DMS79 treated with DMSO at 0.1 percent for 48 hours (cell line): ENCODE results near the gene BUD31.
A peak's percentile ranks its signal among the peaks of the same experiment; 100 is the strongest.
"Not testable (repeated sequence)": the region's sequence is repeated elsewhere in the genome, so short reads cannot be mapped to it uniquely, and the experiment has no call there.

Experiments
- DNase-seq: peaks from one replicate; lab custom pipeline; 2025; lab: John Stamatoyannopoulos, UW

BUD31 gene

DNA sequence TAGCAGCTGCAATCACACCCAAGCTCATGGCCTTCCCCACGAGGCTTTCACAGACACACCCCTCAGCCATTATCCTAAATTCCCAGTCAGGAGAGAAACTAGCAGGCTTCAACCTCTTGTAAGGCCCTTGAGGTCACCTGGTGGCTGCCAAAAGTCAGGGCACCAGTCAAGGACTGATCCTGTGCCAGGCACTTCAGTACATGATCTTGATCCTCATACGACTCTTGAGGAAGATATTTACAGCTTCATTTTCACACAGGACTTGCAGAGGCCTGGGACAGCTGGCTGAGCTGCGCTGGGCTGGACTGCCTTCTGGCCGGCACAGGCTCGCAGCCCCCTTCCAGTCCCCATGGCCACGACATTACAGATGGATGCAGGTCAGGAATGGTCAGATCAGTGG, 9.2 kb upstream of the BUD31 start:
- DNase-seq: peak; percentile 86

- DNase-seq: no peak
Observed at GRCh38 chr7:99402854-99403253, 5.9 kb upstream of the BUD31 start.

- no peak for DNase-seq
Observed at GRCh38 chr7:99403764-99404163, 5.0 kb upstream of the BUD31 start.

DNA sequence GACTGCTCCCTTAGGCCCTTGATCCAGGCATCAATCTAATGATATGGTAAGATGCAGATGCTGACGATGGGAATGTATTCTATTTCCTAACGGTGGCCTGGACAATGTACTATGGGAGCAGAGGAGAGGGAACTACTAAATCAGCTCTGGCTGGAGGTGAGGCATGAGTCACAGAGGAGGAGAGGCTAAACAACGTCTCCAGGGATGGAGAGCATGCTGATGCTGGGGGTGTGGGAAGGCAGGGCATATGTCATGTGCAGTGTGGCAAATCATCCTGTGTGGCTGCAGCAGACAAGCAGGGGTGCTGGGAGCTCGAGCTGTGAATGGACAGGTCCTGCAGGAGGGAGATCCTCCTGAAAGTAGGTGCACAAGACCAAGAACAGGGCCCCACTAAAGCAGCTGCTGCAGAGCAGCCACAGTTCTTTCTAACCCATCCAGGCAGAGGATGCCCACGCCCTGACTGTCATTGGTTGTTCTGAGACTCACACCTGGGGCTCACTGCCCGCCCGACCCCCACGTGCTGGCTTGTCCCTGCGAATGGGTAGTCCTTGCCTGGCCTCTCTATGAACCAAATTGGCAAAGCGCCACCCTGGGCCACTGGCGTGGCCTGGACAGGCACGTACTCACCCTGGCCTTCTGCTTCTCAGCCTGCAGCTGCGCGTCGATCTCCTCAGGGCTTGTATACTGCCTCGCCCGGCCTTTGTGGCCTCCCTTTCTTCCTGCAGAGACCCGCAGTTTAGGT, 4.4 kb upstream of the BUD31 start:
- no peak for DNase-seq

DNA sequence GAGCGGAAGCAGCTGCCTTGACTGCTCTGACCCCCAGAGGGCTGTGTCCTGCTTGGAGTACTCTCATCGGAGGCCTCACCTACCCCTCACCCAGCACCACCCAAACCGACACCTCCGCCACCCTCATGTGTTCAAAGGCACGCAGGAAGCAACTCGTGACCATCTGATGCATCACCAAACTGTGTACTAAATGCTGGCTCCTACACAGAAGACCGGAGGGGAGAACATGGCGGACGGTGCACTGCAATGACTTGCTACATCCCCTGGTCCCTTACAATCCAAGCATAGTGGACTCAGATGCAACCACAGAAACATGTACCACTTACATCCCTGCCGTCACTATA, 3.8 kb upstream of the BUD31 start:
- DNase-seq: no peak

- no peak for DNase-seq
Observed at GRCh38 chr7:99406557-99406956, 2.2 kb upstream of the BUD31 start.

- DNase-seq: peak; percentile 18
Observed at GRCh38 chr7:99407872-99408378, 844 bp upstream of the BUD31 start.

GRCh38 chr7:99409192-99409572, 413 bp downstream of the BUD31 start:
- no peak for DNase-seq

DNA sequence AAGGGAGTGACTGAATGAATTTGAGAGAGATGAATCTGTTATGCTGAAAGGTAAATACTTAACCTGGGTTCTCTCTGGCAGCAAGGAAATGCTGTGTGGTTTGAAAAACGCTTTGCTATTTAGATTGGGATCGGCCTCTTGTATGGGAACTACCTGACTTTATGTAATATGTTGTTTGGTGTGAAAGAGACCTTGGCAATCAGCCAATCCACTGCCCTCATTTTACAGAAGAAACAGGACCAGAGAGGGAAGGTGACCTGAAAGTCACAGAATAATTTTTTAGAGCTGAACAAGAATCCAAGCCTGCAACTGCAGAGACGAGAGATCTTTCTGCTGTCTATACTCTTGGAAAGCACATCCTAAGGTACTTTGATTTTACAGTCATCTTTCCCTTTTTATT, 1.0 kb downstream of the BUD31 start:
- DNase-seq: no peak

DNA sequence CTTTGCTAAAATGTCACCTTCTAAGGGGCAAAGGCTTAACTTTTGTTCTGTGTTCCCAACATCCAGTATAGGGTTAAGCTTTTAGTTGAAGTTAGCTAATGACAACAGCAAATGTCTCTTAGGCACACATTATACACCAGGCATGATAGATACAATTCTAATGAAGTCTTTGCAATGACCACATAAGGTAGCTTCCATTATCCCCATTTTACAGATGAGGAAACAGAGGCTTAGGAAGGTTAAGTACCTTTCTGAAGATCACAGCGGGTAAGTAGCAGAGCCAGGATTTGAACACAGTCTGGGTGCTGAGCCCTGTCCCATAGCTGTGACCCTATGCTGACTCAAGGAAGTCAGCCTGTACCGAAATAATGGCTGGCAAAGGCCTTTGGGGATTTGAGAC, 1.9 kb downstream of the BUD31 start:
- no peak for DNase-seq

DNA sequence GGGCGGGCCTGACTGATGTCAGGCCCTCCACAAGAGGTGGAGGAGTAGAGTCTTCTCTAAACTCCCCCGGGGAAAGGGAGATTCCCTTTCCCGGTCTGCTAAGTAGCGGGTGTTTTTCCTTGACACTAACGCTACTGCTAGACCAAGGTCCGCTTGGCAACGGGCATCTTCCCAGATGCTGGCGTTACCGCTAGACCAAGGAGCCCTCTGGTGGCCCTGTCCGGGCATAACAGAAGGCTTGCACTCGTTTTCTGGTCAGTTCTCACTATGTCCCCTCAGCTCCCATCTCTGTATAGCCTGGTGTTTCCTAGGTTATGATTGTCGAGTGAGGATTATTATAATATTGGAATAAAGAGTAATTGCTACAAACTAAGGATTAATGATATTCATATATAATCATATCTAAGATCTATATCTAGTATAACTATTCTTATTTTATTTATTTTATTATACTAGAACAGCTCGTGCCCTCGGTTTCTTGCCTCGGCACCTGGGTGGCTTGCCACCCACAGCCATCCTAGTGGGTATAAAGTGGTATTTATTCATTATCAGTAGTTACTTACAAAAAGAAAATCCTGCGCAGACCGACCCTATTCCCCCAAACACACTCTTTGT, 6.9 kb downstream of the BUD31 start:
- not testable (repeated sequence) for DNase-seq

- no peak for DNase-seq
Observed at GRCh38 chr7:99418260-99418659, 9.5 kb downstream of the BUD31 start.

GRCh38 chr7:99419323-99420021, 10.7 kb downstream of the BUD31 start:
- DNase-seq: no peak

GRCh38 chr7:99420213-99420612, 11.4 kb downstream of the BUD31 start:
- DNase-seq: no peak

GRCh38 chr7:99420986-99421385, 12.2 kb downstream of the BUD31 start:
- no peak for DNase-seq

DNA sequence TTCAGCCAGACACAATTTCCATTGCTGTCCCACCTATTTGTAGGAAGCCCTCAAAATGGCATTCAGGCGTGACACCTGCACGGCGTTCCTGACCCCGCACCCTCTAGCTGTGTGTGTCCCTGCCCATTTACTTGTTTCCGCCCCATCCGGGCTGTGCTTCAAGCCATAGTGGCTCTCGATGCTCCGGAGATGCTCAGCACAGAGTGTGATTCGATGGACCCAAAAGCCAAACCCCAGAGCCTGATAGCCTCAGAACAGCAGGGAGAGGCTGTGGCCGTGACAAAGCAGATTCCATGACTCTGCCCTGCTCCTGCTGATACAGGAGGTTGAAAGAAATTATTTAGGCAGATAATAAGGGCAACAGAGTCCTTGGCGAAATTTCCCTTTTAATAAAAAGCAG, 13.4 kb downstream of the BUD31 start:
- DNase-seq: peak; percentile 76

DNA sequence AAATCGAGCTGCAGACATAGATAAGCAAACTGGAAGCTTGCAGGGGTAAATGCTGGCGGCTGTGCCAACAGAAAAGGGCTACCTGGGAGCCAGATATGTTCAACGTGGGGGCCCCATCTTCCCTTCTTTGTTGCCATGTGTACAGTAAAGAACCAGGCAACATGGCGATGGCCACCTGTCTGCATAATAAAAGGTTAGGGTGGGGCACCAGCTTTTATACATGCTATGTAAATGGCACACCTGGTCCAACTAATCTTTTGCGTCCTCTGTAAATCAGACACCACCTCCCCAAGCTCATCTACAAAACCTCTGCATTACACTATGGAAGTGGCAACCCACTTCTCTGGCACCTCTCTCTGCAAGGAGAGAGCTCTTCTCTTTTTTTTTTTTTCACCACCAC, 13.9 kb downstream of the BUD31 start:
- DNase-seq: no peak

- no peak for DNase-seq
Observed at GRCh38 chr7:99424932-99425730, 16.4 kb downstream of the BUD31 start.

- DNase-seq: no peak
Observed at GRCh38 chr7:99428972-99429566, 20.3 kb downstream of the BUD31 start.

DNA sequence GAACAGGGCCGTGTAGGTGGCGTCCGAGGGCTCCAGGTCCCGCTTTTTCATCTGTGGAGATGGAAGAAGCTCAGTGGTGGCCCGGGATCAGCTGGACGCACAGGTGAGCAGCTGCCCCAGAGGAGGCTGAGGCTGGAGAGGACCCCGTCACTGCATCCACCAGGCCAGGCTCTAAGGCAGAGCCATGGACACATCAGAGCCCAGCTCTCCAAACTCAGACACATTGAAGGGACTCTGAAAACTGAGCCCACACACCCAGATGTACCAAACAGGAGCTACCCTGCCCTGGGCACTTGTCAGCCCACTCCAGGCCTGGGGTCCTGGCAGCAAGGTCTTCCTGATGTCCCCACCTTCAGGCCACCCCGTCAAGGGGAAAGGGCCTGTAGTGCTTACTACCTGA, 21.0 kb downstream of the BUD31 start:
- DNase-seq: no peak

DNA sequence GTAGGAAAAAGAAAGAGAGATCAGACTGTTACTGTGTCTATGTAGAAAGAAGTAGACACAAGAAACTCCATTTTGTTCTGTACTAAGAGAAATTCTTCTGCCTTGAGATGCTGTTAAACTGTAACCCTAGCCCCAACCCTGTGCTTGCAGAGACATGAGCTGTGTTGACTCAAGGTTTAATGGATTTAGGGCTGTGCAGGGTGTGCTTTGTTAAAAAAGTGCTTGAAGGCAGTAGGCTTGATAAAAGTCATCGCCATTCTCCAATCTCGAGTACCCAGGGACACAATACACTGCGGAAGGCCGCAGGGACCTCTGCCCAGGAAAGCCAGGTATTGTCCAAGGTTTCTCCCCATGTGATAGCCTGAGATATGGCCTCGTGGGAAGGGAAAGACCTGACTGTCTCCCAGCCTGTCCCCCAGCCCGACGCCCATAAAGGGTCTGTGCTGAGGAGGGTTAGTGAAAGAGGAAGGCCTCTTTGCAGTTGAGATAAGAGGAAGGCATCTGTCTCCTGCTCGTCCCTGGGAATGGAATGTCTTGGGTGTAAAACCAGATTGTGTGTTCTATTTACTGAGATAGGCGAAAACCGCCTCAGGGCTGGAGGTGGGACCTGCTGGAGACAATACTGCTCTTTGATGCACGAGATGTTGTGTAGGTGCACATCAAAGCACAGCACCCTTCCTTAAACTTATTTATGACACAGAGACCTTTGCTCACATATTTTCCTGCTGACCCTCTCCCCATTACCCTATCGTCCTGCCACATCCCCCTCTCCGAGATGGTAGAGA, 23.2 kb downstream of the BUD31 start:
- not testable (repeated sequence) for DNase-seq
